ENCODE results near the gene SHC4. TPM values are rescaled to one million over a fixed set of nuclear protein-coding genes. Genes with fewer than 3 reads are reported as not detected.

Gene SHC4
- total and polyA plus RNA-seq, 7 donors: 0.10 to 1.0 (median 0.25) TPM; not detected in 1

GRCh38 chr15:48828906-48829305 lies 134.8 kb downstream of the SHC4 start:
- Histone ChIP-seq H3K4me3 (no peak overlapping the region), H3K27ac (no peak overlapping the region), H3K4me1 (no peaks in the 10 kb centered on the region), H3K27me3 (ENCODE audit: insufficient read depth in 3 of 3, low read length in 2 of 3) (no peaks in the 10 kb centered on the region), H3K36me3 (ENCODE audit: insufficient read depth in 1 of 2, low read depth in 1 of 2) (no peaks in the 10 kb centered on the region), H3K9me3 (peaks cover 6% of the 10 kb centered on the region)
- TF ChIP-seq CTCF (IDR thresholded peaks at IDR 0.05): no peak
- ATAC-seq (no peak), DNase-seq (no peak)
- intact Hi-C loops (cut with DNase I): no loop called here

GRCh38 chr15:48828471-48828870 lies 135.2 kb downstream of the SHC4 start:
- H3K9me3 ChIP-seq: peaks cover 6% of the 10 kb centered on the region
- DNase-seq (no peak), ATAC-seq (no peak)
- WGBS, 3 donors: 73 to 75% (median 74%) methylated on average over 4 of the region's 4 CpGs
- H3K4me3 ChIP-seq: no peak overlapping the region
- intact Hi-C loops (cut with DNase I): no loop called here
- no peaks in the 10 kb centered on the region for H3K4me1 ChIP-seq
- H3K36me3 ChIP-seq (ENCODE audit: insufficient read depth in 1 of 2, low read depth in 1 of 2): no peaks in the 10 kb centered on the region
- no peak for TF ChIP-seq CTCF (IDR thresholded peaks at IDR 0.05)
- no peak overlapping the region for H3K27ac ChIP-seq
- no peaks in the 10 kb centered on the region for H3K27me3 ChIP-seq (ENCODE audit: insufficient read depth in 3 of 3, low read length in 2 of 3)

GRCh38 chr15:48825075-48825474 lies 138.6 kb downstream of the SHC4 start:
- Histone ChIP-seq H3K4me1 (no peaks in the 10 kb centered on the region), H3K4me3 (no peak overlapping the region), H3K27ac (no peak overlapping the region), H3K36me3 (ENCODE audit: insufficient read depth in 1 of 2, low read depth in 1 of 2) (no peaks in the 10 kb centered on the region), H3K9me3 (no peaks in the 10 kb centered on the region), H3K27me3 (ENCODE audit: insufficient read depth in 3 of 3, low read length in 2 of 3) (no peaks in the 10 kb centered on the region)
- intact Hi-C loops (cut with DNase I): no loop called here
- 88 to 95% (median 91%) methylated on average over 1 of the region's 1 CpG for WGBS, 3 donors
- TF ChIP-seq CTCF (IDR thresholded peaks at IDR 0.05): no peak
- no peak for ATAC-seq
- no peak for DNase-seq

- intact Hi-C loops (cut with DNase I): no loop called here
- no peak overlapping the region for H3K27ac ChIP-seq
- no peaks in the 10 kb centered on the region for H3K27me3 ChIP-seq (ENCODE audit: insufficient read depth in 3 of 3, low read length in 2 of 3)
- no peaks in the 10 kb centered on the region for H3K36me3 ChIP-seq (ENCODE audit: insufficient read depth in 1 of 2, low read depth in 1 of 2)
- no peaks in the 10 kb centered on the region for H3K9me3 ChIP-seq
- H3K4me3 ChIP-seq: no peak overlapping the region
- no peak for TF ChIP-seq CTCF (IDR thresholded peaks at IDR 0.05)
- no peaks in the 10 kb centered on the region for H3K4me1 ChIP-seq
- WGBS, 3 donors: 60 to 66% (median 65%) methylated on average over 1 of the region's 1 CpG
- DNase-seq: no peak
- ATAC-seq: no peak
Measured at GRCh38 chr15:48823706-48824105, 140.0 kb downstream of the SHC4 start.

- DNase-seq: no peak
- Histone ChIP-seq H3K4me3 (no peak overlapping the region), H3K36me3 (ENCODE audit: insufficient read depth in 1 of 2, low read depth in 1 of 2) (no peaks in the 10 kb centered on the region), H3K27me3 (ENCODE audit: insufficient read depth in 3 of 3, low read length in 2 of 3) (no peaks in the 10 kb centered on the region), H3K9me3 (no peaks in the 10 kb centered on the region), H3K27ac (no peak overlapping the region), H3K4me1 (no peaks in the 10 kb centered on the region)
- ATAC-seq: no peak
- WGBS, 3 donors: 13 to 14% (median 13%) methylated on average over 1 of the region's 1 CpG
- intact Hi-C loops (cut with DNase I): no loop called here
- no peak for TF ChIP-seq CTCF (IDR thresholded peaks at IDR 0.05)
Measured at GRCh38 chr15:48823237-48823636, 140.5 kb downstream of the SHC4 start.

Data from psoas muscle (tissue), 8 donors.